K562 (cell line): ENCODE results near the gene CTSH. TPM values are rescaled to one million over a fixed set of nuclear protein-coding genes. Genes with fewer than 3 reads are reported as not detected.

Experiments used
- ATAC-seq: fragments of 200-7000 bp; cut with Tn5 transposase; 3 replicates; pipeline ENCODE4 v1.9.1; 2020; ENCODE audit warnings: moderate library complexity
- BruUV-seq: library from RNA; stranded (reverse); fragments of 400-500 nt; replicated peaks from 2 replicates; lab custom pipeline; 2021; lab: Mats Ljungman, UMichigan
- CTCF ChIA-PET: fragments of 300-600 bp; formaldehyde crosslinking; extraction: SDS; loops from one replicate; lab custom pipeline; 2021; ENCODE audit warnings: low intra/inter-chr PET ratio; lab: Yijun Ruan, JAX
- POLR2A ChIA-PET: fragments of 300-600, 350-650 bp; sonication (Branson Sonifier 250); formaldehyde crosslinking; extraction: SDS; loops from one replicate; lab custom pipeline; 2021; ENCODE audit warnings: antibody characterized with exemption, inconsistent platforms; lab: Yijun Ruan, JAX
- DNase-seq, 4 experiments: peaks; one replicate each; pipeline versions ENCODE4 v3.0.0 to v3.0.0-alpha.2; 2011 to 2018; ENCODE audit warnings: low spot score in 3 of 4, mixed read lengths in 3 of 4; ENCODE audit errors: extremely low read depth in 1 of 4
- FAIRE-seq: peaks from 2 replicates; lab custom pipeline; 2011; peaks lifted over from hg19 to GRCh38; lab: Jason Lieb, UNC
- H2AFZ ChIP-seq: 2 replicates; pipeline ENCODE4 v1.6.0; 2011; ENCODE audit warnings: low read depth, low read length, control low read depth, inconsistent platforms
- H3K27ac ChIP-seq: fragments of 200-600 bp; 3 replicates; pipeline ENCODE4 v1.8.0; 2011; ENCODE audit warnings: low read depth, mild to moderate bottlenecking, control low read depth, inconsistent platforms, low read length, moderate library complexity, mixed read lengths; ENCODE audit errors: extremely low read depth
- H3K27me3 ChIP-seq, 2 experiments: fragments of 300-600 bp in 1 of 2; 2 replicates in 1 of 2; 3 replicates in 1 of 2; pipeline versions ENCODE4 v1.6.0 to v1.8.0; 2011; ENCODE audit warnings: inconsistent platforms in 2 of 2, low read length in 2 of 2, mild to moderate bottlenecking in 1 of 2, mixed read lengths in 1 of 2, moderate library complexity in 1 of 2; ENCODE audit not compliant: control insufficient read depth in 2 of 2, insufficient read depth in 2 of 2
- H3K36me3 ChIP-seq: fragments of 300-600 bp; 3 replicates; pipeline ENCODE4 v1.8.0; 2011; ENCODE audit warnings: mild to moderate bottlenecking, low read length, inconsistent platforms; ENCODE audit not compliant: control insufficient read depth, insufficient read depth
- H3K4me1 ChIP-seq, 2 experiments: fragments of 200-600 bp in 1 of 2; replicated peaks in 1 of 2; 2 replicates in 1 of 2; 3 replicates in 1 of 2; pipeline versions ENCODE4 v1.5.1 to v1.8.0; 2011; ENCODE audit warnings: inconsistent platforms in 2 of 2, low read length in 2 of 2, mild to moderate bottlenecking in 1 of 2, mixed read lengths in 1 of 2, moderate library complexity in 1 of 2; ENCODE audit not compliant: control insufficient read depth in 2 of 2, insufficient read depth in 2 of 2
- H3K4me2 ChIP-seq: 2 replicates; pipeline ENCODE4 v1.6.1; 2011; ENCODE audit warnings: low read length, control low read depth, inconsistent platforms, mixed read lengths; ENCODE audit not compliant: insufficient read depth
- H3K4me3 ChIP-seq: fragments of 200-600 bp; sonication (generic), shearing (Covaris generic); 2 replicates; pipeline ENCODE4 v1.5.1; 2016; ENCODE audit warnings: control low read depth, inconsistent platforms
- H3K79me2 ChIP-seq: fragments of 200-600 bp; 3 replicates; pipeline ENCODE4 v1.8.0; 2011; ENCODE audit warnings: low read length, inconsistent platforms; ENCODE audit not compliant: control insufficient read depth, insufficient read depth
- H3K9ac ChIP-seq, 2 experiments: 2 replicates each; pipeline versions ENCODE4 v1.6.0 to v1.6.1; 2011; ENCODE audit warnings: low read depth in 2 of 2, low read length in 2 of 2, control low read depth in 1 of 2, inconsistent platforms in 1 of 2, mild to moderate bottlenecking in 1 of 2, mixed read lengths in 1 of 2; ENCODE audit not compliant: insufficient read depth in 1 of 2
- H3K9me1 ChIP-seq: one replicate; pipeline ENCODE4 v1.6.0; 2011; ENCODE audit warnings: inconsistent platforms, mild to moderate bottlenecking, low read length, moderate library complexity; ENCODE audit not compliant: control insufficient read depth, insufficient read depth
- H3K9me3 ChIP-seq: replicated peaks from 2 replicates; pipeline ENCODE4 v1.5.1; 2011; ENCODE audit warnings: low read depth, low read length, inconsistent platforms; ENCODE audit not compliant: control insufficient read depth, insufficient read depth
- H4K20me1 ChIP-seq: replicated peaks from 2 replicates; pipeline ENCODE4 v1.6.1; 2011; ENCODE audit warnings: low read length, inconsistent platforms, mixed read lengths; ENCODE audit not compliant: control insufficient read depth, insufficient read depth
- KDM4B ChIP-seq, 2 experiments: fragments of 450-650 bp in 1 of 2; sonication (generic) in 1 of 2; IDR thresholded peaks; 2 replicates each; pipeline ENCODE4 v1.6.1; 2016 to 2017; ENCODE audit warnings: borderline replicate concordance in 2 of 2, antibody characterized with exemption in 1 of 2, low read depth in 1 of 2, mild to moderate bottlenecking in 1 of 2
- ZNF133 ChIP-seq: fragments of 250-450 bp; sonication (Bioruptor Pico); IDR thresholded peaks from 2 replicates; pipeline ENCODE4 v1.4.0; 2020; ENCODE audit warnings: mild to moderate bottlenecking
- ZNF644 ChIP-seq: fragments of 200-800 bp; sonication (Bioruptor generic); IDR thresholded peaks from 2 replicates; pipeline ENCODE4 v1.6.1; 2016; ENCODE audit warnings: low read depth, missing genetic modification characterization, missing compliant biosample characterization
- ZNF830 ChIP-seq: fragments of 250-450 bp; sonication (Bioruptor Pico); IDR thresholded peaks from 2 replicates; pipeline ENCODE4 v1.5.0; 2021; ENCODE audit warnings: mild to moderate bottlenecking
- WGBS: fragments of 100-300 bp; shearing (Covaris generic); methylation state at CpG from one replicate; pipeline ENCODE4 v1.1.6; 2016; ENCODE audit warnings: low coverage, mixed read lengths; ENCODE audit not compliant: insufficient coverage; ENCODE audit errors: missing lambda C conversion rate; 5-methylcytosine and 5-hydroxymethylcytosine counted together
- in situ Hi-C: fragments of 300-500 bp; cut with MboI; formaldehyde crosslinking; loops from 4 replicates; pipeline ENCODE4 v1.15.0; 2018; ENCODE audit warnings: inconsistent platforms, mixed read lengths
- intact Hi-C: fragments of 100-400 bp; cut with micrococcal nuclease; formaldehyde crosslinking; loops from 2 replicates; pipeline ENCODE4 v1.14.2; 2022
- polyA plus RNA-seq, 8 experiments: library from polyadenylated mRNA; depleted of rRNA in 4 of 8; stranded (reverse) in 5 of 8; unstranded in 3 of 8; fragments of >200 nt; fragmentation: Nextera tagmentation in 2 of 8; fragmentation: Illumina TruSeq in 1 of 8; extraction: Ambion mirVana in 2 of 8; extraction: Trizol in 1 of 8; gene quantifications; 2 replicates each; pipeline versions ENCODE4 v1.2.1 to v1.2.3, GENCODE V29; 2011 to 2014; ENCODE audit warnings: inconsistent platforms in 1 of 8, missing spikeins in 1 of 8
- total RNA-seq, 7 experiments: library from RNA; depleted of rRNA in 6 of 7; stranded (reverse); fragments of >200 nt in 6 of 7; fragmentation: Illumina TruSeq in 2 of 7; extraction: Trizol in 2 of 7; gene quantifications; 2 replicates each; pipeline versions ENCODE4 v1.2.1 to v1.2.3, GENCODE V29; 2011 to 2021; ENCODE audit warnings: low replicate concordance in 1 of 7
- TF ChIP-seq, protein P1 (sequence below): fragments of 250-450 bp; sonication (Bioruptor Pico); IDR thresholded peaks from 2 replicates; pipeline ENCODE4 v1.8.0; 2021; ENCODE audit warnings: borderline replicate concordance, mild to moderate bottlenecking, moderate library complexity; ENCODE audit not compliant: poor library complexity, severe bottlenecking
- TF ChIP-seq, protein P2 (sequence below): sonication (generic); formaldehyde crosslinking; IDR thresholded peaks from 2 replicates; pipeline ENCODE4 v1.8.0; 2022; ENCODE audit warnings: missing genetic modification reagents, mild to moderate bottlenecking, moderate library complexity, borderline replicate concordance

Gene CTSH
- total and polyA plus RNA-seq, 9 of the 15 experiments (the other 6 are each of a cell fraction or from before 2014, with no cell fraction given), result 15.0 to 462 (median 173) TPM

DNA sequence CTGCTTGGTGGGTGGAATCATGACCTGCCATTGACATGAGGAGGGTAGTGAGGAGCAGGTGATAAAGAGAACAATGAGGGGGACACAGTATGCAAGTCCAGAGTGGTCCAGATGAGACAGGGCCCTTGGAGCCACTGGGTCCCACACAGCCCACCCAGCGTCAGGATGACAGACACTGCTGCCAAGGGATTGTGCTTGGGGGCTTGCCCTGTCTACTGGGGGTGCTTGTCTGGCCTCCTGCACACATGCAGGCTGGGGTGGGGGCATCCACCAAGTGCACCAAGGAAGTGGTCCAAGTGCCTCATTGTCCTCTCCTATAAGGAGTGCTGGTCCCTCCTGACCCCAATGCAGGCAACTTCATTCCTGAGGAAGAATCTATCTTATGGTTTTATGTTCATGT lies 39.2 kb upstream of the CTSH start:
- Histone ChIP-seq H3K9me3 (no peaks in the 10 kb centered on the region), H3K9ac (no peak overlapping the region), H3K4me1 (peaks cover 0 to 3% of the 10 kb centered on the region in 2 experiments; a peak in 3 of 5 replicates), H2AFZ (no peak overlapping the region), H3K9me1 (no peaks in the 10 kb centered on the region), H3K79me2 (no peaks in the 10 kb centered on the region), H4K20me1 (no peaks in the 10 kb centered on the region; the same call in 1 of the 2 replicates), H3K4me2 (no peak overlapping the region), H3K27ac (no peak overlapping the region), H3K4me3 (no peak overlapping the region), H3K36me3 (no peaks in the 10 kb centered on the region), H3K27me3 (peaks cover 5 to 49% of the 10 kb centered on the region in 2 experiments; a peak in 2 of 5 replicates)
- WGBS, result 0% methylated on average over 1 of the region's 1 CpG
- TF ChIP-seq ZNF644 (tag) (no peak), ZNF133 (CRISPR knock-in tag) (no peak), ZNF830 (CRISPR knock-in tag) (no peak), KDM4B (IDR thresholded peaks at IDR 0.05; ENCODE audit: borderline replicate concordance in 2 of 2, low read depth in 1 of 2) (no peak)
- TF ChIP-seq, protein P1, sequence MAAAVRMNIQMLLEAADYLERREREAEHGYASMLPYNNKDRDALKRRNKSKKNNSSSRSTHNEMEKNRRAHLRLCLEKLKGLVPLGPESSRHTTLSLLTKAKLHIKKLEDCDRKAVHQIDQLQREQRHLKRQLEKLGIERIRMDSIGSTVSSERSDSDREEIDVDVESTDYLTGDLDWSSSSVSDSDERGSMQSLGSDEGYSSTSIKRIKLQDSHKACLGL (CRISPR knock-in tag), result no peak
- TF ChIP-seq, protein P2, sequence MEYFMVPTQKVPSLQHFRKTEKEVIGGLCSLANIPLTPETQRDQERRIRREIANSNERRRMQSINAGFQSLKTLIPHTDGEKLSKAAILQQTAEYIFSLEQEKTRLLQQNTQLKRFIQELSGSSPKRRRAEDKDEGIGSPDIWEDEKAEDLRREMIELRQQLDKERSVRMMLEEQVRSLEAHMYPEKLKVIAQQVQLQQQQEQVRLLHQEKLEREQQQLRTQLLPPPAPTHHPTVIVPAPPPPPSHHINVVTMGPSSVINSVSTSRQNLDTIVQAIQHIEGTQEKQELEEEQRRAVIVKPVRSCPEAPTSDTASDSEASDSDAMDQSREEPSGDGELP (CRISPR knock-in tag), result no peak
- ChIA-PET CTCF (no interaction called here), POLR2A (interaction anchor here (1.3 kb wide), 1 partner anchor 9 kb away, joined by 3 read pairs; no protein-coding TSS in a partner anchor)
- FAIRE-seq (no peak), DNase-seq (no peak), ATAC-seq (no peak)
- intact Hi-C loops, result no loop called here
- BruUV-seq, result no TSS peak
- in situ Hi-C loops, result loop anchor here (5.0 kb wide), 1 partner anchor 72 kb away; no protein-coding TSS in a partner anchor
